GM18907 (cell line): ENCODE results near the gene FBXO36.
"Not testable (repeated sequence)": the region's sequence is repeated elsewhere in the genome, so short reads cannot be mapped to it uniquely, and the experiment has no call there.

ENCODE experiments used
- ATAC-seq: cut with Tn5 transposase; IDR thresholded peaks from one replicate; pipeline ENCODE4 v1.9.1; 2021; ENCODE audit warnings: mild to moderate bottlenecking, moderate library complexity; ENCODE audit not compliant: unreplicated experiment

The FBXO36 gene

GRCh38 chr2:229956491-229956890 lies 34.2 kb downstream of the FBXO36 start:
- no peak for ATAC-seq

DNA sequence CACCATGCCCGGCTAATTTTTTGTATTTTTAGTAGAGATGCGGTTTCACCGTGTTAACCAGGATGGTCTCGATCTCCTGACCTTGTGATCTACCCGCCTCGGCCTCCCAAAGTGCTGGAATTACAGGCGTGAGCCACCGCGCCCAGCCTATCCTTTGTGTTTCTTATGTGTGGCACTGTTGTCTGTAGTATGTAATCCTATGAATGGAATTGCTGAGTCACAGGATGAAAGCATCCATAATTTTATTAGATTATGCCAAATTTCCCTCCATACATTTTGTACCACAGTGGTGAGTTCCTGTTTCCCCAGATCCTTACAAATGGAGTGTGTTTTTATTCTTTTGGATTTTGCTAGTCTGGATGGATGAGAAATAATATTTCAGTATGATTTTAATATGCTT lies 41.3 kb downstream of the FBXO36 start:
- ATAC-seq, result not testable (repeated sequence)

- ATAC-seq, result no peak
Measured at GRCh38 chr2:229969921-229970320, 47.6 kb downstream of the FBXO36 start.

GRCh38 chr2:229970406-229970805 lies 48.1 kb downstream of the FBXO36 start:
- ATAC-seq, result no peak

DNA sequence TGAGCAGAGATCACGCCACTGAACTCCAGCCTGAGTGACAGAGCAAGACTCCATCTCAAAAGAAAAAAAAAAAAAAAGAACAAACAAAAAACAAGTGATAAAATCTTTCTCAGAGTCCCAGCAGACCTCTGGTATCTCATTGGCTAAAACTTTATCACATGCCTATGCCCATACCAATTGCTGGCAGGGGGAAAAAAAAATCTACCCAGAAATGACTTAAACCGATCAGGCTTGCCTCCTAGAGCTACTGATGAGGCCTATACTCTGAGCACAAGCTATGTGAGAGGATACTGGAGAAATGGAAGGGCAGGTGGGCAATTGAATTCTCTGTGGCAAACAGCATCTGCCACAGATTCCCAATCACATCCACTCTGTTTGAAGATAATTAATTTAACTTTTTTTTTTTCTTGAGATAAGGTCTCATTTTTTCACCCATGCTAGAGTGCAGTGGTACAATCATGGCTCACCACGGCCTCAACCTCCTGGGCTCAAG lies 49.0 kb downstream of the FBXO36 start:
- no peak for ATAC-seq

GRCh38 chr2:229974266-229974665 lies 52.0 kb downstream of the FBXO36 start:
- no peak for ATAC-seq

DNA sequence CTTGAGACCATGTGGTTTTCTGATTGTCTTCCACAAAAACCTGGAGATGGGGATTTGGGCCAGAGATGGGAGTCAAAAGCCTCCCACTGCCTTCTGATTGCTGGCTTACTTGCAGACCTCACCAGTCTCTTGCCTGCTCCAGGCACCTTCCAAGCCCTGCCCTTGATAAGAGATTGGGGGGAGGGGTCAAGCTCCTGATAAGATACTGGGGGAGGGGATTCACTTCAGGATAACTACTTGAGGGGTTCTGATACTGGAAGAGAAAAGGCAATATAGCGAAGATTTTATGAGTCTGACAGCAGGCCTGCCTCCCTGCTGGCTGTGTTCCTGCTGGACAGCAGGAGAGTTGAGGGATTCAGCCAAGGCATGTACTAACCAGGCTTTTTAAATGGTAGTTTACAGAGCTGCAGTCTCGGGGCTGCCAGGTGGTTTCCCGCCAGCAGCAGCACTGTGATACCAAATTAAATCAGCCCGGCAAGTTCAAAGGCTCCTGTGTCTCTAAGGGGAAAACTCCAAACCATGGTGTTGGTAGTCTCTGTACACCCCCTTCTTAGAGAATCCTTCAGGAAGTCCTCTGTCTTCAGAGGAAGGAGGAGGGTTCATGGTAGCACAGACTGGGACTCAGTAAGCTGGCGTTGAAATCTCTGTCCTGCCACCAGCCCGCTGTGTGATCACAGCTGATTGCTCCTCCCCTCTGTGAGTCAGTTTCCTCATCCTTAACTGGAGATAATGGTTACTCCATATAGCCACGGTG lies 58.3 kb downstream of the FBXO36 start:
- ATAC-seq, result peak; percentile 82

GRCh38 chr2:229993236-229993635 lies 70.9 kb downstream of the FBXO36 start:
- ATAC-seq, result no peak

GRCh38 chr2:229996320-229996719 lies 74.0 kb downstream of the FBXO36 start:
- ATAC-seq, result no peak

DNA sequence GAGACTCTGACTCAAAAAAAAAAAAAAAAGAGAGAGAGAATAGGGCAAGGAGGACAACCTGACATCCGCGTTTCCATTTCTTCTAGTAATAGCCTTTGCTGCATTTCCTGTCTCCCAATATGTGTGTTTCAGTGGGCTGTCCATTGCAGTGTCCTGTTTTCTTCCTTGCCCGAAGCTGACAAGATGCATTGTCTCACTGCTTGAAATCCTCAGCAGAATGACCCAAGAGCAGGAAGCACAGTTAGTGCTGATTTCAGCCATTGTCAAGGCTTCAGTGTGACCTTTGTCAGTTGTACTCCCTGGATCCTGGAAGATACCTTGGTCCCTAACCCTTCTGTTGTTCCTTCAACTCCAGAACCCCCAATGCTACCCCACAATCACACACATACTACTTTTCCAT lies 75.3 kb downstream of the FBXO36 start:
- ATAC-seq, result no peak

DNA sequence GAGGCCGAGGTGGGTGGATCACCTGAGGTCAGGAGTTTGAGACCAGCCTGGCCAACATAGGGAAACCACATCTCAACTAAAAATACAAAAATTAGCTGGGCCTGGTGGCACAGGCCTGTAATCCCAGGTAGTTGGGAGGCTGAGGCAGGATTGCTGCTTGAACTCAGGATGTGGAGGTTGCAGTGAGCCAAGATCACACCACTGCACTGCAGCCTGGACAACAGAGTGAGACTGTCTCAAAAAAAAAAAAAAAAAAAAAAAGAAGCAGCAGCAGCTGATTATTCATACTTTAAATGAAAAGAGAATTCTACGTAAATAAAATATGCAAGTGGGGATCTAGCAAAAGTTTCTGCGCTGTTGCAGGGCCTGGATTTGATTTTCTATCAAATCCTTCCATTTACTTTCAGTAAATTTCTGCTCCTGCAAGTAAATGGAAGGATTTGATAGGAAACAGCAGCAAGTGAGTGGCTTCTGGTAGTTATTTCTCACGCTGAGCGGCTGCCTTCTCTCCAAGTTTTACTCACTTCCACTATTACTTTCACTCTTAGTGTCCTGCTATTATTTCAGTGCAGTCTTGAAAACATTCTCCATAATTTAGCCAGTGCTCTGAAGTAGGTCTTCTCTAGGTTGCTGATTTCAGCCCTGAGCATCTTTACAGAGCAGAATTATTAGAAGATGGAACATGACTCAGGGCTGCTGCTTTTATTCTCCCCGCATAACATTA lies 78.0 kb downstream of the FBXO36 start:
- ATAC-seq, result peak; percentile 93

- ATAC-seq, result no peak
Measured at GRCh38 chr2:230007931-230008707, 85.8 kb downstream of the FBXO36 start.

GRCh38 chr2:230008708-230009066 lies 86.4 kb downstream of the FBXO36 start:
- ATAC-seq, result no peak

DNA sequence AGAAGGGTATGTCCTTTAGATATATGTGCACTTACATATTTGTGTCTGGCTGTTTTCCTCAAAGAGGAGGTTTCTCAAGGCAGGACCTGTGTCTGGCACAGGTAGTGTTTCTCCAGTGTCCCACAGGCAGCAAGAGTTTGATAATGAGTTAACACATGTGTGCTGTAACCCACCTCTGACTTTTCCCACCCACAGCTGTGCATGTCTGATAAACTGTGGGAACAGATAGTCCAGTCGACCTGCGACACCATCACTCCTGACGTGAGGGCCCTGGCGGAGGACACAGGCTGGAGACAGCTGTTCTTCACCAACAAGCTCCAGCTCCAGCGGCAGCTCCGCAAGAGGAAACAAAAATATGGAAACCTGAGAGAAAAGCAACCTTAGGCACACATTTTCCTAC lies 88.2 kb downstream of the FBXO36 start:
- ATAC-seq, result no peak

DNA sequence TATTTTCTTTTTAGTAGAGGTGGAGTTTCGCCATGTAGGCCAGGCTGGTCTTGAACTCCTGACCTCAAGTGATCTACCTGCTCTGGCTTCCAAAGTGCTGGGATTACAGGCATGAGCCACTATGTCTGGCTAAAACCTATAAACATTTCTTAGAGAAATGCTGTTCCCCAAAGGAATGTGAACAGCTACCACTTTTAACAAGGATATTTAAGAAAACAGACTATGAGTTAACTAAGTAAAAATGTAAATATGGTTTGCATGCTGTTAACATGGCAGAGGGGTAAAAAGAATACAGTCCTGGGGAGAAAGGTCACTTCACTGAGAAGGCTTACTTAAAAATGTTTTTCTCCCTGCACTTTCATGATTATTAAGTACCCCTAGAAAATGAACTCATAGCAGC lies 89.3 kb downstream of the FBXO36 start:
- ATAC-seq, result no peak

GRCh38 chr2:230012267-230012884 lies 90.1 kb downstream of the FBXO36 start:
- no peak for ATAC-seq

- no peak for ATAC-seq
Measured at GRCh38 chr2:230016844-230017243, 94.5 kb downstream of the FBXO36 start.

- no peak for ATAC-seq
Measured at GRCh38 chr2:230018153-230018552, 95.8 kb downstream of the FBXO36 start.

- ATAC-seq, result no peak
Measured at GRCh38 chr2:230019742-230020141, 97.4 kb downstream of the FBXO36 start.

GRCh38 chr2:230023313-230023712 lies 101.0 kb downstream of the FBXO36 start:
- no peak for ATAC-seq

GRCh38 chr2:230042195-230042594 lies 119.9 kb downstream of the FBXO36 start:
- ATAC-seq, result no peak
